Gastrocnemius medialis (tissue), 4 donors: ENCODE data around the gene SDK2. TPM values are rescaled to one million over a fixed set of nuclear protein-coding genes. Genes with fewer than 3 reads are reported as not detected.

Source experiments
- ATAC-seq, 2 donors: fragments of 150-250 bp; one replicate each; pipeline ENCODE4 v1.9.1; 2016
- DNase-seq, 2 donors: peaks; one replicate each; pipeline ENCODE4 v3.0.0-alpha.2; 2019
- H3K27ac ChIP-seq, 4 donors: fragments of 200-600 bp; sonication (generic); 1 replicate in 1 of 4; 2 replicates in 3 of 4; pipeline ENCODE4 v1.5.1; 2016 to 2018; ENCODE audit warnings: mild to moderate bottlenecking in 2 of 4, moderate library complexity in 1 of 4
- H3K27me3 ChIP-seq, 3 donors: fragments of 200-600 bp; sonication (generic) in 2 of 3; 1 replicate in 1 of 3; 2 replicates in 2 of 3; pipeline versions ENCODE4 v1.5.1 to v1.6.0; 2016 to 2019; ENCODE audit warnings: mild to moderate bottlenecking in 1 of 3, moderate library complexity in 1 of 3
- H3K36me3 ChIP-seq, 2 donors: fragments of 200-600 bp; sonication (generic) in 1 of 2; one replicate each; pipeline ENCODE4 v1.5.1; 2017 to 2018
- H3K4me1 ChIP-seq, 2 donors: fragments of 200-600 bp; sonication (generic) in 1 of 2; one replicate each; pipeline ENCODE4 v1.5.1; 2016 to 2017; ENCODE audit warnings: mild to moderate bottlenecking in 2 of 2
- H3K4me3 ChIP-seq, 4 donors: fragments of 200-600 bp; sonication (generic) in 3 of 4; 1 replicate in 1 of 4; 2 replicates in 3 of 4; pipeline ENCODE4 v1.5.1; 2016 to 2019; ENCODE audit warnings: mild to moderate bottlenecking in 2 of 4
- H3K9me3 ChIP-seq, 3 donors: fragments of 200-600 bp; sonication (generic) in 2 of 3; 1 replicate in 1 of 3; 2 replicates in 2 of 3; pipeline ENCODE4 v1.5.1; 2016 to 2019
- CTCF ChIP-seq, 5 experiments: fragments of 450-650 bp in 3 of 5; fragments of 200-600 bp in 2 of 5; sonication (generic) in 2 of 5; IDR thresholded peaks in 4 of 5; conservative IDR thresholded peaks in 1 of 5; 1 replicate in 4 of 5; 2 replicates in 1 of 5; pipeline ENCODE4 v1.5.1; 2016 to 2019; ENCODE audit warnings: antibody characterized with exemption in 5 of 5, mild to moderate bottlenecking in 3 of 5, moderate library complexity in 3 of 5
- POLR2A ChIP-seq, 2 donors: fragments of 450-650 bp; IDR thresholded peaks; one replicate each; pipeline ENCODE4 v1.6.1; 2017; ENCODE audit warnings: antibody characterized with exemption in 2 of 2, mild to moderate bottlenecking in 2 of 2, moderate library complexity in 2 of 2
- in situ Hi-C, 4 donors: fragments of 200-750 bp; cut with MboI; loops; one replicate each; pipeline versions ENCODE4 v1.15.0 to v1.8.0; 2017; ENCODE audit warnings: low sequenced_read_pairs in 4 of 4
- intact Hi-C: fragments of 100-400 bp; cut with DNase I; formaldehyde crosslinking; loops from one replicate; pipeline ENCODE4 v1.15.1; 2023; ENCODE audit warnings: low total_unique reads
- total RNA-seq, 4 donors: library from RNA; depleted of rRNA; stranded (reverse); fragments of >200 nt; gene quantifications; one replicate each; pipeline versions ENCODE4 v1.1.0 to v1.2.3, GENCODE V29; 2016

Gene SDK2
- total RNA-seq, 4 donors from 2014 or later = 0.02 to 0.31 (median 0.13) TPM

- DNase-seq = no peak
- no peaks in the 10 kb centered on the region for H3K36me3 ChIP-seq
- H3K4me1 ChIP-seq = no peaks in the 10 kb centered on the region
- no peak for TF ChIP-seq CTCF (IDR thresholded peaks at IDR 0.05 in 4 of 5, conservative IDR thresholded peaks at IDR 0.05 in 1 of 5)
- no peak for TF ChIP-seq POLR2A (IDR thresholded peaks at IDR 0.05)
- H3K9me3 ChIP-seq = no peaks in the 10 kb centered on the region
- H3K27me3 ChIP-seq = peaks cover 0 to 2% (median 0%) of the 10 kb centered on the region in 3 donors
- ATAC-seq = no peak
- no peak overlapping the region for H3K4me3 ChIP-seq
- intact Hi-C loops = no loop called here
- H3K27ac ChIP-seq = no peak overlapping the region
- in situ Hi-C loops = loop anchor here in 1 of 4 donors (25.0 kb wide), 1 partner anchor 174 kb away; no protein-coding TSS in a partner anchor
Measured at GRCh38 chr17:73611630-73612029, 32.6 kb downstream of the SDK2 start.

- intact Hi-C loops (no loop called here), in situ Hi-C loops (loop anchor here in 1 of 4 donors (25.0 kb wide), 1 partner anchor 173 kb away; no protein-coding TSS in a partner anchor)
- DNase-seq = no peak
- Histone ChIP-seq H3K27ac (no peak overlapping the region), H3K36me3 (no peaks in the 10 kb centered on the region), H3K27me3 (peaks cover 0 to 2% (median 0%) of the 10 kb centered on the region in 3 donors), H3K4me3 (no peak overlapping the region), H3K9me3 (no peaks in the 10 kb centered on the region), H3K4me1 (no peaks in the 10 kb centered on the region)
- TF ChIP-seq CTCF (IDR thresholded peaks at IDR 0.05 in 4 of 5, conservative IDR thresholded peaks at IDR 0.05 in 1 of 5) (no peak), POLR2A (IDR thresholded peaks at IDR 0.05) (no peak)
- ATAC-seq = no peak
Measured at GRCh38 chr17:73610331-73610911, 33.8 kb downstream of the SDK2 start.

- peaks cover 0 to 2% (median 0%) of the 10 kb centered on the region in 3 donors for H3K27me3 ChIP-seq
- intact Hi-C loops = no loop called here
- H3K27ac ChIP-seq = no peak overlapping the region
- no peaks in the 10 kb centered on the region for H3K36me3 ChIP-seq
- no peak for ATAC-seq
- no peaks in the 10 kb centered on the region for H3K9me3 ChIP-seq
- no peak for DNase-seq
- no peak overlapping the region for H3K4me3 ChIP-seq
- H3K4me1 ChIP-seq = no peaks in the 10 kb centered on the region
- TF ChIP-seq POLR2A (IDR thresholded peaks at IDR 0.05) = no peak
- TF ChIP-seq CTCF (IDR thresholded peaks at IDR 0.05 in 4 of 5, conservative IDR thresholded peaks at IDR 0.05 in 1 of 5) = no peak
- in situ Hi-C loops = loop anchor here in 1 of 4 donors (10.0 to 25.0 kb wide), 2 partner anchors 55 to 172 kb away; no protein-coding TSS in a partner anchor
Measured at GRCh38 chr17:73609758-73610157, 34.5 kb downstream of the SDK2 start.

- H3K4me3 ChIP-seq = no peak overlapping the region
- in situ Hi-C loops = loop anchor here in 1 of 4 donors (10.0 to 25.0 kb wide), 2 partner anchors 56 to 172 kb away; no protein-coding TSS in a partner anchor
- peaks cover 0 to 2% (median 0%) of the 10 kb centered on the region in 3 donors for H3K27me3 ChIP-seq
- ATAC-seq (no peak), DNase-seq (no peak)
- no peaks in the 10 kb centered on the region for H3K4me1 ChIP-seq
- TF ChIP-seq CTCF (IDR thresholded peaks at IDR 0.05 in 4 of 5, conservative IDR thresholded peaks at IDR 0.05 in 1 of 5) (no peak), POLR2A (IDR thresholded peaks at IDR 0.05) (no peak)
- intact Hi-C loops = no loop called here
- no peaks in the 10 kb centered on the region for H3K9me3 ChIP-seq
- no peaks in the 10 kb centered on the region for H3K36me3 ChIP-seq
- no peak overlapping the region for H3K27ac ChIP-seq
Measured at GRCh38 chr17:73609060-73609459, 35.2 kb downstream of the SDK2 start.
